C1 segment of cervical spinal cord (tissue), 14 donors: ENCODE results near the gene WNK1.
"Not testable (repeated sequence)": the region's sequence is repeated elsewhere in the genome, so short reads cannot be mapped to it uniquely, and the experiment has no call there.

Experiments used
- DNase-seq, 14 donors: peaks; one replicate each; lab custom pipeline; 2025; lab: John Stamatoyannopoulos, UW

The WNK1 gene

GRCh38 chr12:751999-752694 lies at the start of gene WNK1:
TSS of gene WNK1 (plus strand) at chr12:752579. CDS start at chr12:753566, 987 bp downstream.
- peak; percentile 80 to 99 (median 97) for DNase-seq

GRCh38 chr12:704516-705242 lies 47.7 kb upstream of the WNK1 start:
- DNase-seq = peak in 2 of 14 donors; percentile 6 to 90

GRCh38 chr12:708084-708483 lies 44.3 kb upstream of the WNK1 start:
- DNase-seq = not testable (repeated sequence)

- no peak for DNase-seq
Observed at GRCh38 chr12:709455-710020, 42.8 kb upstream of the WNK1 start.

- peak in 3 of 14 donors; percentile 17 to 35 (median 19) for DNase-seq
Observed at GRCh38 chr12:712172-712863, 40.1 kb upstream of the WNK1 start.

- no peak for DNase-seq
Observed at GRCh38 chr12:713281-713875, 39.0 kb upstream of the WNK1 start.

- no peak for DNase-seq
Observed at GRCh38 chr12:716506-716905, 35.9 kb upstream of the WNK1 start.

GRCh38 chr12:718756-719102 lies 33.6 kb upstream of the WNK1 start:
- DNase-seq = no peak

GRCh38 chr12:720231-720941 lies 32.0 kb upstream of the WNK1 start:
- DNase-seq = no peak

GRCh38 chr12:724194-724855 lies 28.1 kb upstream of the WNK1 start:
- DNase-seq = no peak

GRCh38 chr12:725076-725475 lies 27.3 kb upstream of the WNK1 start:
- no peak for DNase-seq

GRCh38 chr12:726281-727140 lies 25.9 kb upstream of the WNK1 start:
- DNase-seq = no peak

- no peak for DNase-seq
Observed at GRCh38 chr12:727321-727720, 25.1 kb upstream of the WNK1 start.

GRCh38 chr12:728781-729180 lies 23.6 kb upstream of the WNK1 start:
- no peak for DNase-seq

- no peak for DNase-seq
Observed at GRCh38 chr12:729221-729620, 23.2 kb upstream of the WNK1 start.

GRCh38 chr12:730550-730949 lies 21.8 kb upstream of the WNK1 start:
- DNase-seq = no peak

- no peak for DNase-seq
Observed at GRCh38 chr12:737122-737739, 15.1 kb upstream of the WNK1 start.

GRCh38 chr12:738712-739111 lies 13.7 kb upstream of the WNK1 start:
- DNase-seq = no peak

GRCh38 chr12:739349-739748 lies 13.0 kb upstream of the WNK1 start:
- no peak for DNase-seq
